Gastrocnemius medialis (tissue), 4 donors: Measurements from ENCODE around the gene PTPRN2. TPM values are rescaled to one million over a fixed set of nuclear protein-coding genes. Genes with fewer than 3 reads are reported as not detected.

ENCODE experiments used
- ATAC-seq, 2 donors: fragments of 150-250 bp; one replicate each; pipeline ENCODE4 v1.9.1; 2016
- DNase-seq, 2 donors: peaks; one replicate each; pipeline ENCODE4 v3.0.0-alpha.2; 2019
- H3K27ac ChIP-seq, 4 donors: fragments of 200-600 bp; sonication (generic); 1 replicate in 1 of 4; 2 replicates in 3 of 4; pipeline ENCODE4 v1.5.1; 2016 to 2018; ENCODE audit warnings: mild to moderate bottlenecking in 2 of 4, moderate library complexity in 1 of 4
- H3K27me3 ChIP-seq, 3 donors: fragments of 200-600 bp; sonication (generic) in 2 of 3; 1 replicate in 1 of 3; 2 replicates in 2 of 3; pipeline versions ENCODE4 v1.5.1 to v1.6.0; 2016 to 2019; ENCODE audit warnings: mild to moderate bottlenecking in 1 of 3, moderate library complexity in 1 of 3
- H3K36me3 ChIP-seq, 2 donors: fragments of 200-600 bp; sonication (generic) in 1 of 2; one replicate each; pipeline ENCODE4 v1.5.1; 2017 to 2018
- H3K4me1 ChIP-seq, 2 donors: fragments of 200-600 bp; sonication (generic) in 1 of 2; one replicate each; pipeline ENCODE4 v1.5.1; 2016 to 2017; ENCODE audit warnings: mild to moderate bottlenecking in 2 of 2
- H3K4me3 ChIP-seq, 4 donors: fragments of 200-600 bp; sonication (generic) in 3 of 4; 1 replicate in 1 of 4; 2 replicates in 3 of 4; pipeline ENCODE4 v1.5.1; 2016 to 2019; ENCODE audit warnings: mild to moderate bottlenecking in 2 of 4
- H3K9me3 ChIP-seq, 3 donors: fragments of 200-600 bp; sonication (generic) in 2 of 3; 1 replicate in 1 of 3; 2 replicates in 2 of 3; pipeline ENCODE4 v1.5.1; 2016 to 2019
- CTCF ChIP-seq, 5 experiments: fragments of 450-650 bp in 3 of 5; fragments of 200-600 bp in 2 of 5; sonication (generic) in 2 of 5; IDR thresholded peaks in 4 of 5; conservative IDR thresholded peaks in 1 of 5; 1 replicate in 4 of 5; 2 replicates in 1 of 5; pipeline ENCODE4 v1.5.1; 2016 to 2019; ENCODE audit warnings: antibody characterized with exemption in 5 of 5, mild to moderate bottlenecking in 3 of 5, moderate library complexity in 3 of 5
- POLR2A ChIP-seq, 2 donors: fragments of 450-650 bp; IDR thresholded peaks; one replicate each; pipeline ENCODE4 v1.6.1; 2017; ENCODE audit warnings: antibody characterized with exemption in 2 of 2, mild to moderate bottlenecking in 2 of 2, moderate library complexity in 2 of 2
- in situ Hi-C, 4 donors: fragments of 200-750 bp; cut with MboI; loops; one replicate each; pipeline versions ENCODE4 v1.15.0 to v1.8.0; 2017; ENCODE audit warnings: low sequenced_read_pairs in 4 of 4
- intact Hi-C: fragments of 100-400 bp; cut with DNase I; formaldehyde crosslinking; loops from one replicate; pipeline ENCODE4 v1.15.1; 2023; ENCODE audit warnings: low total_unique reads
- total RNA-seq, 4 donors: library from RNA; depleted of rRNA; stranded (reverse); fragments of >200 nt; gene quantifications; one replicate each; pipeline versions ENCODE4 v1.1.0 to v1.2.3, GENCODE V29; 2016

PTPRN2 gene
- total RNA-seq, 4 donors from 2014 or later, result 0.66 to 0.85 (median 0.81) TPM

- in situ Hi-C loops, result no loop called here
- H3K36me3 ChIP-seq, result no peaks in the 10 kb centered on the region
- H3K4me1 ChIP-seq, result no peaks in the 10 kb centered on the region
- TF ChIP-seq POLR2A (IDR thresholded peaks at IDR 0.05), result no peak
- H3K4me3 ChIP-seq, result no peak overlapping the region
- H3K9me3 ChIP-seq, result no peaks in the 10 kb centered on the region
- DNase-seq, result no peak
- no peaks in the 10 kb centered on the region for H3K27me3 ChIP-seq
- intact Hi-C loops, result no loop called here
- H3K27ac ChIP-seq, result no peak overlapping the region
- ATAC-seq, result no peak
Measured at GRCh38 chr7:158075633-158076001, 512.0 kb downstream of the PTPRN2 start.

- H3K4me1 ChIP-seq, result no peaks in the 10 kb centered on the region
- H3K27me3 ChIP-seq, result no peaks in the 10 kb centered on the region
- no peak for DNase-seq
- in situ Hi-C loops, result no loop called here
- H3K9me3 ChIP-seq, result no peaks in the 10 kb centered on the region
- H3K4me3 ChIP-seq, result no peak overlapping the region
- H3K36me3 ChIP-seq, result no peaks in the 10 kb centered on the region
- no peak for ATAC-seq
- intact Hi-C loops, result no loop called here
- TF ChIP-seq POLR2A (IDR thresholded peaks at IDR 0.05) (no peak), CTCF (IDR thresholded peaks at IDR 0.05 in 4 of 5, conservative IDR thresholded peaks at IDR 0.05 in 1 of 5) (no peak)
- H3K27ac ChIP-seq, result no peak overlapping the region
Measured at GRCh38 chr7:158074896-158075632, 512.6 kb downstream of the PTPRN2 start.

- no peak for ATAC-seq
- intact Hi-C loops, result no loop called here
- in situ Hi-C loops, result no loop called here
Measured at GRCh38 chr7:158073845-158074840, 513.5 kb downstream of the PTPRN2 start.

GRCh38 chr7:158072991-158073730, 514.5 kb downstream of the PTPRN2 start:
- no peak for TF ChIP-seq POLR2A (IDR thresholded peaks at IDR 0.05)
- no peak for TF ChIP-seq CTCF (IDR thresholded peaks at IDR 0.05 in 4 of 5, conservative IDR thresholded peaks at IDR 0.05 in 1 of 5)

More at GRCh38 chr7:158073845-158074840, 513.5 kb downstream of the PTPRN2 start:
- no peak overlapping the region for H3K4me3 ChIP-seq
- H3K36me3 ChIP-seq, result no peaks in the 10 kb centered on the region
- no peak for DNase-seq
- H3K27me3 ChIP-seq, result no peaks in the 10 kb centered on the region
- no peak overlapping the region for H3K27ac ChIP-seq
- no peak for TF ChIP-seq CTCF (IDR thresholded peaks at IDR 0.05 in 4 of 5, conservative IDR thresholded peaks at IDR 0.05 in 1 of 5)
- no peak for TF ChIP-seq POLR2A (IDR thresholded peaks at IDR 0.05)
- no peaks in the 10 kb centered on the region for H3K4me1 ChIP-seq
- H3K9me3 ChIP-seq, result no peaks in the 10 kb centered on the region

More at GRCh38 chr7:158072991-158073730, 514.5 kb downstream of the PTPRN2 start:
- intact Hi-C loops, result no loop called here
- no peaks in the 10 kb centered on the region for H3K9me3 ChIP-seq
- in situ Hi-C loops, result no loop called here
- no peaks in the 10 kb centered on the region for H3K27me3 ChIP-seq
- H3K4me3 ChIP-seq, result no peak overlapping the region
- DNase-seq, result no peak
- no peak overlapping the region for H3K27ac ChIP-seq
- H3K4me1 ChIP-seq, result no peaks in the 10 kb centered on the region
- no peak for ATAC-seq
- no peaks in the 10 kb centered on the region for H3K36me3 ChIP-seq
